GM12892 (cell line): Measurements from ENCODE around the gene MERTK.

Experiments
- DNase-seq: peaks from one replicate; pipeline ENCODE4 v3.0.0; 2011; ENCODE audit not compliant: insufficient read length
- FAIRE-seq: peaks from 2 replicates; lab custom pipeline; 2011; peaks lifted over from hg19 to GRCh38; lab: Jason Lieb, UNC
- POLR2A ChIP-seq: IDR thresholded peaks from 2 replicates; pipeline ENCODE4 v1.6.1; 2011; ENCODE audit warnings: low read depth, low read length, control low read depth
- POLR2AphosphoS5 ChIP-seq: IDR thresholded peaks from 2 replicates; pipeline ENCODE4 v1.6.1; 2011; ENCODE audit warnings: low read depth, low read length, control low read depth
- TAF1 ChIP-seq: IDR thresholded peaks from 2 replicates; pipeline ENCODE4 v1.6.1; 2011; ENCODE audit warnings: low read depth, mild to moderate bottlenecking, control low read depth, low read length, borderline replicate concordance

The MERTK gene

DNA sequence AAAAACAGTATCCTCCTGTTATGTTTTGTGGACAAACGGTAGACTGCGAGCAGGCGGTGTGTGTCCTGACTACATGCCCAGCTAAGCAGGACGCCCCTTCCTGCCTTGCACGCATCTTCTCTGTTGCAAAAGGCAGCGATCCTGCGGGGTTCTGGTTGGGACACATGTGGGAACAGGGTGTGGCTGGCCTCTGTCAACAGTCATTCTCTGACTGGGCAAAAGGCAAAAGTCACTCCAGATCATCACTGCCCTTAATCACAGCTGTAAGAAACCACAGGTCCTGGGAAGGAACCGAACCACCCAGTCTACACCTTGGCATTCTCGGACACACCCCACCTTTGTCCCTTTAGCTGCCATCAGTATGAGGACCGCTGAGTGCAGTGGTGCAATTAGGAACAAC, 112.3 kb downstream of the MERTK start:
- DNase-seq, result no peak
- TF ChIP-seq POLR2A (no peak), POLR2AphosphoS5 (no peak), TAF1 (no peak)
- FAIRE-seq, result no peak

DNA sequence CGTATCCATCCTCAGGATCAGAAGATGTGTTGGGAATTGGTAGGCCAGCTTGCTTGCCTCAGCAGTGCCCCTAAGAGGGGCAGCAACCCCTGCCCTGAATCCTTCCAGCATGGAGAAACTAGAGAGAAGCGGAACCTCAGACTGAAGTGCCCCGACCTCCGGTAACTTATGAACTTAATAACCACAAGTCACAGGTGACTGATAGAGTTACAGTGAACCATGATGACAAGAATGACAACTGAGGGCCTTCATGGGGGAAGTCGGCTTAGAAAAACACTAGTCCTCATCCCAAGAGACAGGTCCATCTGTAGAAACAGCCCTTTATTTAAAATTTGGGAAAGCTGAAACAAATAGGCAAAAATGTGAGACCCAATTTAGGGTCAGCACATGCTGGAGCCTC, 114.1 kb downstream of the MERTK start:
- no peak for TF ChIP-seq POLR2A
- TF ChIP-seq TAF1, result no peak
- no peak for TF ChIP-seq POLR2AphosphoS5
- no peak for FAIRE-seq
- DNase-seq, result no peak

DNA sequence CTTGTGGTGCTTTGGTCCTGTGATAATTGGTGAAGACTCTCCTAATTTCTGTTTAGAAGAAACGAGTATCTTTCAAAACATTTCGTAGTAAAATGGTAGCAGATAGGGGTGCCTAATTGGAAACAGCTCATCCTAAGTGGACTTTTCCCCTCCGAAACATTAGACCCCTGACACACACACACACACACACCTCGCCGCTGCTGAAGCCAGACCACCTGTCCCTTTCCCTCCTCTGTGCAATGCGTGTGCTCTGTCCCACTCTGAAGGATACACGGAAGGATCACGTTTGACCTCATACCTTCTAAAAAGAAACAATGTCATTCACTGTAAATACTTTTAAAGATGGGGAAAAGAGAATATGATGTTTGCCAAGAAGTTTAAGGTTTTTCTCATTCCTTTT, 120.4 kb downstream of the MERTK start:
- DNase-seq (no peak), FAIRE-seq (no peak)
- TF ChIP-seq POLR2AphosphoS5, result no peak
- TF ChIP-seq POLR2A, result no peak

DNA sequence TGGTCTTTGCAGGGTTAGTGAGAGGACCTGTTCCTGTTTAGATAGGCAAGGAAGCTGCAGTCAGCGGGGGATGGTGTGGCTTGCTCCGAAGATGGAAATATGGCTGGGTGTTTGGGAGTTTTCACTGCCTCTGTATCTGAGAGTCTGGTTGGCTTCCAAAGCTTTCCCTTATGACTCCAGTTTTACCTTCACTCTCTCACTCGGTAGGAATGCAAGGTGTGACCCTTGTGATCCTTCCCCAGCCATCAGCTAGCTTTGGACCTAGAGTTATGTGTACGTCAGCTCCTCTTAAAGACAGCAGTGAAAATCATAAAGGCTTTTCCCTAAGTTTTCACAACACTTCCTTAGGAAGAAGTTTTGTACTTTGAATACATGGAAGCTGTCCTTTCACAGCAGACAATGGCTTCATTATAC, 121.2 kb downstream of the MERTK start:
- no peak for TF ChIP-seq TAF1
- no peak for TF ChIP-seq POLR2AphosphoS5
- TF ChIP-seq POLR2A, result no peak
- DNase-seq (no peak), FAIRE-seq (no peak)

DNA sequence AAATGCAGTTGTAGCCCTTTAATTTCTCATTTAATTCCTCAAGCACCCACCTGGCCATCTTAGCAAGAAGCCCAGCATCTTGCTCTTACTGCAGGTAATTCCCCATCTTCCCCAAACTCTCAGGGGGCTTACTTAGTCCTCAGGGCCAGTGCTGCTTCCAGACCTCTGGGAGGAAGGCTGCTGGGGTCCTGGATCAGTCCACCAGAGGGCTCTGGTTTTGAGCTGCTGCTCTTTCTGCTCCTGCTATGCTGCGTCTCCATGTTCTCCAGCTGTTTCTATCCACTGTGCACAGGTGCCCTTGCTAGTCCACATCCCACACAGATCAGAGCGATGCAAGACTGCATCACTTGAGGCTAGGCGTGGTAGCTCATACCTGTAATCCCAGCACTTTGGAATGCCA, 122.2 kb downstream of the MERTK start:
- TF ChIP-seq TAF1, result no peak
- TF ChIP-seq POLR2AphosphoS5, result no peak
- no peak for TF ChIP-seq POLR2A
- FAIRE-seq (no peak), DNase-seq (no peak)

DNA sequence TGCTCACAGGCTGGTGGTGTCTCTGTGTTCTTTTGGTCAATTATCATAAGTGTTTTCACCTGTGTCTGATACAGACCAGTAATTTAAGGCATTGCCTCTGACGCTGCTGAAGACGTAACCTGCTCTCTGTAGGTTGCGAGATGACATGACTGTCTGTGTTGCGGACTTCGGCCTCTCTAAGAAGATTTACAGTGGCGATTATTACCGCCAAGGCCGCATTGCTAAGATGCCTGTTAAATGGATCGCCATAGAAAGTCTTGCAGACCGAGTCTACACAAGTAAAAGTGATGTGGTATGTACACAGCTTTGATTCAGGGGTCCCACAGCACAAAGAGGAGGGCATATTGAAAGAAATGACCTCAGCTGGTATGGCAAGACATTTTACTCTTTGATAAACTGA, 122.9 kb downstream of the MERTK start:
- no peak for TF ChIP-seq TAF1
- no peak for TF ChIP-seq POLR2A
- TF ChIP-seq POLR2AphosphoS5, result no peak
- FAIRE-seq (no peak), DNase-seq (no peak)

DNA sequence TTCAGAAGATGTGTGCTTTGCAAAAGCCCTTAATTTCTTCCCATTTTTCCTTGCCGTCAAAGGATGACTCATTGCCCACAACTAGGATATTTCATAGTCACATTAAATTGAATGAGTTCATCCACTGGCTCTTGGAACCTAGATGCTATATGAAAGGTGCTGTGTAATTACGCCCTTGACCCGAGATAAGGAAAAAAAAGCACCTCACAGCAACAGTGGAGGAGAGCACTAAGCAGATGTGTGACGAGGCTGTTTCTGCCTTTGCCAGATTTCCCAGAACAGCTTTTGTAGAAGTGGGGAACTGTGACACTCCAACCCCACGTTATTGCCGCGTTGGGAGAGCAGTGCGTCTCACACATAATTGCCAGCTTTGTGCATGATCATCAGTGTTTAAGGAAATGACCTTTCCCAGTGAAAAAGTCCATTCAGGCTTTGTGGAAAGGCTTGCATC, 123.4 kb downstream of the MERTK start:
- TF ChIP-seq POLR2AphosphoS5 (no peak), POLR2A (no peak), TAF1 (no peak)
- no peak for FAIRE-seq
- no peak for DNase-seq

DNA sequence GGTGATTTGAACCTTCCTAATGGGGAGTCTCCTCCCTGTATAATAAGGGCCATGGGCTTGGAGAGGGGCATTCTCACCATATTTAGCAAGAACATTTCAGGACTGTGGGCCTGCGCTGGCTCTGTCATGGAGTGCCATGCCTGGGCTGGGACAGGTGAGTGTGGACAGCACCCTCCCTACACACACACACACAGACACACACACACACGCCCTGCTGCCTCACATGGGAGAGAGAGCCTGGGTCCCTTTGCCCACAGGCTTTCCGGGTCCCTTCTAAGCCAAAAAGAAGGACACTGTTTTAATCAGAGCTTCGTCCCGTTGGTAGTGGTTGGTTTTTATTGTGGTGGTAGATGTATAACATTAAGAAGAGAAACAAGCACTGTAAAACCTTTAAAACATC, 125.3 kb downstream of the MERTK start:
- DNase-seq (no peak), FAIRE-seq (no peak)
- no peak for TF ChIP-seq POLR2AphosphoS5

DNA sequence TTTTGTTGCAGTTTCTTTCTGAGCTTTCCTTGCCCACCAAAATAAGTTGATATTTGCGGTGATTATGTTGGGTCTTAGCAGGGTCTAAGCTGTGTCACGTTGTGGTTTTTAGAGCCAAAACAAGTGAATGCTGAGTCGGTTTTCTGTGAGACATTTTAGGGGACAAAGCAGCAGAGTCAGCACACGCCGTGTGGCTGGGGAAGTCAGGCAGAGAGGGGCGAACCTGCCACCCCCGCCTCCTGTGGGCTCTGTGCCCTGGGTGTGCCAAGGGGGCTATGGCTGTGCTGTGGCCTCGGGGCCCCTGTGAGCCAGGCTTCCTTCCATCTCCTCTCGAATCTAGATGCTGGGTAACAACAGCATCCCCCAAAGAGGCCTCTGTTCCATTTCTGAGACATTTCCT, 125.8 kb downstream of the MERTK start:
- TF ChIP-seq TAF1 (no peak), POLR2AphosphoS5 (no peak), POLR2A (no peak)
- DNase-seq, result no peak
- FAIRE-seq, result no peak

DNA sequence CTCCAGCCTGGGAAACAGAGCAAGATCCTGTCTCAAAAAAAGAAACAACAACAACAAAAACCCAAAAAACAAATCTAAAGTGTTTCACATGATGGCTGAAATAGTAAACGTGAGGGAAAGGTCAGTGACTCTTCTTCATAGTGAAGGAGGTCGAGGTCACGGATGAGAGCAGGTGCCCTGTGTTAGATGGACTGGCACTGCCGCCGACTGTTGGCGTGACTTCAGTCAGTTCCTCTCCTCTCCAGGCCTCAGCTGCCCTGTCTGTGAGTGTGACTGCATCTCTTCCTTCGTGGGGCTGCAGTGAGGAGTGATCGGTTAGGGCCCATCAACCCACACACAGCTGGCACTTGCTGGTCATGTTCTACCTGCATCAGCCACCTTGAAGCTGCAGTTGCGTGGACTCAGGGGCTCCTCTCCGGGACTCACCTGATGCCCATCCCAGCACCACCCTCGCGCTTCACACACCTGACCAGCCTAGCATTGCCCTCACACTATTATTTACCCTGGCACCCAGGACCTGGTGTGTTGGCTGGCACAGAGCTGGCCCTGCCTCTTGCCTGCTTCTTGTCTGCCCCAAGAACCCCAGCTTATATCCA, 126.6 kb downstream of the MERTK start:
- no peak for FAIRE-seq
- no peak for DNase-seq
- TF ChIP-seq POLR2AphosphoS5 (no peak), POLR2A (no peak), TAF1 (no peak)

DNA sequence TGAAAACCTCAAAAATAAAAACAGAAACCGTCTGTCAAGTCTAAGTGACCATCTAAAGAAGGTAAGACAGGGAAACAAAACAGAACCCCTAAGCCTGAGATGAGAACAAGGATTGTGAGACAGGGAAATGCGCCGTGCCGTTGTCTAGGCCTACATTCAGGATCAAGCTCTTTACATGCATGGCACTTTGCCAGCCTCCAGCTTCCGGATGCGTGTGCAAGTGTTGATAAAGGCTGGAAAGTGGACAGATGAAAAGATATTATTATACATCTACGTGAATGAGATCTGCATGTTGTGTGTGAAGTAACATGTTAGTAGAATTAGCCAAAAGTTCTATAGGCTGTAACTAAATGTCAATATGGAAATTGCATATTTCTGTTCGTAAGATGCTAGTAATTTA, 128.1 kb downstream of the MERTK start:
- no peak for FAIRE-seq
- DNase-seq, result no peak
- TF ChIP-seq POLR2AphosphoS5, result no peak
- TF ChIP-seq TAF1, result no peak
- no peak for TF ChIP-seq POLR2A

DNA sequence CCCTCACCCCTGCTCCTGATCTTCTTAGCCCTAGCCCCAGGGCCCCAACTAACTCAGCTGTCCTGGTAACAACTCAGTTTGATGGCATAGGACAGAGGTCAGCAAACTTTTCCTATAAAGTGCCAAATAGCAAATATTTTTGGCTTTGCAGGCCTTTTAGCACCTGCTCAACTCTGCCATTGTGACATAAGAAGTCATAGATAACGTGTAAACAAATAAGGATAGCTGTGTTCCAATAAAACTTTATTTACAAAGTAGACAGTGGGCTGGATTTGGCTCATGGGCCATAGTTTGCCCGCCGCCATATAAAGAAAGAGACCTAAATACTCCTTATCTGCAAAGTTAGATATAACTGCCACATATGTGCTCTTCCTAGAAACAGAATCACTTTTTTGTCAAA, 129.4 kb downstream of the MERTK start:
- FAIRE-seq (no peak), DNase-seq (no peak)
- TF ChIP-seq POLR2AphosphoS5 (no peak), TAF1 (no peak), POLR2A (no peak)

DNA sequence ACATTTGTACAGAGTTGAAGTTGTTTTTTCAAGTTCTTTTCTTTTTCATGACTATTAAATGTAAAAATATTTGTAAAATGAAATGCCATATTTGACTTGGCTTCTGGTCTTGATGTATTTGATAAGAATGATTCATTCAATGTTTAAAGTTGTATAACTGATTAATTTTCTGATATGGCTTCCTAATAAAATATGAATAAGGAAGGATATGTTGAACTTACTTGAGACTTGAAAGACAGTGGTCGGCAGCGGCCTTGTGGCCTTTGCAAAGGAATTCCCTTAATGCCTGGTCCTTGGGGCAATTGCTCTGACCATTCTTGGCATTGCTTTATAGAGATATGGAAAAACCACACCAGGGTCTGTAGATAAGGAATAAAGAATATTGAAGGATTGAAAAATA, 130.8 kb downstream of the MERTK start:
- no peak for TF ChIP-seq POLR2A
- TF ChIP-seq POLR2AphosphoS5, result no peak
- no peak for TF ChIP-seq TAF1
- DNase-seq (no peak), FAIRE-seq (no peak)

DNA sequence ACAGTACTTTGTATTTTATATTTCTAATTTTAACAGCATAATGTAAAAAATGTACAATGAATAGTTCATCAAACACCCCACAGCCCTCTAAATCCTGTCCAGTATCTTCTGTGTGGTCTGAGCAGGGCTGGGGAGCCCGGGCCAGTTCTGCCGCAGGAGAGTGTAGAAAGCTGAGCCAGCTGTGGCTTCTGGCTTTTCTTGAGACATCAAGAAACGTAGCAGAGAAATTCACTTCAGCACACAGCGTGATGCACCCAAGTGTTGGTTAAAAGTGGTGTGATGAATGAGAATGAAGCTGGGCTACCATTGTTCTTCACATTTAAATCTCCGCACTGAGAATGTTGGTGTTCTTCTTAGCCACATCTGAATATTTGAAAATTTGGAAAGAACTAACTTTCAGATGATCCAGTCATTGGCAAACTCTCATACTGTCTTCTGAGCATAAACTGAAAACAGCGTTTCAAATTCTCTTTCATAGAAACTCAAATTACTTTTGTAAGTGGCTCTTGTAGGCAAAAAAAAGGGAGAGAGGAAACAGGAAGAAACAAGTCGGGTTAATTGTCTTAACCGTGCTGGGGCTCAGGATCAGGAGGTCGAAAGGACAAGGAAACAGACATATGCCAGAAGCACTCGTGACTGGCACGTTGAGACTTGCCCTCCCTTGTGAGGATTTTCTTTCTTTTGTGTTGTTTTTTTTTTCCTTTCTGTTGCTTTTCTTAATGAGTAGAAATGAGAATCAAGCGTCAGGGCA, 133.2 kb downstream of the MERTK start:
- DNase-seq (no peak), FAIRE-seq (no peak)
- TF ChIP-seq TAF1 (no peak), POLR2A (no peak), POLR2AphosphoS5 (no peak)
